NCI-H1436 (cell line): ENCODE measurements around the gene IL12A.

Experiments used
- DNase-seq: peaks from one replicate; lab custom pipeline; 2025; lab: John Stamatoyannopoulos, UW

The IL12A gene

GRCh38 chr3:160027541-160028195 is 39.0 kb downstream of the IL12A start:
- no peak for DNase-seq

- no peak for DNase-seq
These were observed 47.1 kb downstream of the IL12A start for GRCh38 chr3:160035757-160036156.

- no peak for DNase-seq
These were observed 50.4 kb downstream of the IL12A start for GRCh38 chr3:160038862-160039562.

- no peak for DNase-seq
These were observed 51.5 kb downstream of the IL12A start for GRCh38 chr3:160040181-160040580.

GRCh38 chr3:160041465-160041864 is 52.8 kb downstream of the IL12A start:
- DNase-seq = no peak

- no peak for DNase-seq
These were observed 55.5 kb downstream of the IL12A start for GRCh38 chr3:160044121-160044520.
